ENCODE data around the gene MAGED1. TPM values are rescaled to one million over a fixed set of nuclear protein-coding genes. Genes with fewer than 3 reads are reported as not detected.

The MAGED1 gene
- polyA plus RNA-seq, 3 donors = 3.2 to 7.3 (median 4.0) TPM

DNA sequence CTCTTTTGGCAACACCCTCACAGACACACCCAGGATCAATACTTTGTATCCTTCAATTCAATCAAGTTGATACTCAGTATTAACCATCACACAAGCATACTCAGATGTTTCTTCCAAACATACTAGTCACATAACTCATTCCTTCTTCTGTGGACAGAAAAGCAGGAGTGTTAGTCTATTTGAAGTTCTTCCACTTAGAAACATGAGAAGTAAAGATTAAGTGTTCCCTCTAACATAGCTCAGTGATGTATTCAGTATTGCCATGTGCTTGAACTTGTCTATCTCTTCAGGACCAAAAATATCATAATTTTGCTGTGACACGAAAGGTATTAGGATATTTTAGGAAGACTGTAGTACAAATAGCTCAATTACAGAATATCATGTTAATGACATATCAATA lies 25.8 kb upstream of the MAGED1 start:
- WGBS (ENCODE audit: insufficient coverage) = no CpG with 5 or more reads among the region's 1 CpG
- Histone ChIP-seq H3K9me3 (replicated peaks in 1 of 2; ENCODE audit: control insufficient read depth in 1 of 2, insufficient read depth in 1 of 2, low read length in 2 of 2) (no peaks in the 10 kb centered on the region), H3K27me3 (ENCODE audit: control insufficient read depth in 2 of 2, insufficient read depth in 2 of 2, low read length in 2 of 2) (no peaks in the 10 kb centered on the region), H3K4me2 (replicated peaks; ENCODE audit: extremely low read depth, low read length, poor library complexity, severe bottlenecking) (no peak overlapping the region), H3K9ac (ENCODE audit: insufficient read depth, low read length, poor library complexity, severe bottlenecking) (no peak overlapping the region), H4K20me1 (ENCODE audit: insufficient read depth, low read length) (no peaks in the 10 kb centered on the region), H3K79me2 (ENCODE audit: insufficient read depth, low read length) (no peaks in the 10 kb centered on the region), H3K4me1 (ENCODE audit: control insufficient read depth in 1 of 2, insufficient read depth in 2 of 2, low read length in 2 of 2) (no peaks in the 10 kb centered on the region), H2AFZ (ENCODE audit: insufficient read depth, low read depth, low read length, poor library complexity, severe bottlenecking) (no peak overlapping the region), H3K27ac (ENCODE audit: low read depth in 1 of 2, low read length in 2 of 2) (no peak overlapping the region), H3K4me3 (replicated peaks in 1 of 3; ENCODE audit: low read depth in 2 of 3, low read length in 3 of 3) (no peak overlapping the region), H3K36me3 (replicated peaks in 1 of 2; ENCODE audit: control insufficient read depth in 1 of 2, insufficient read depth in 2 of 2, low read length in 2 of 2) (no peaks in the 10 kb centered on the region)
- peaks cover 0 to 9% (median 4%) of the 10 kb centered on the region in 7 donors for H3K9me3 Mint-ChIP-seq
- no peaks in the 10 kb centered on the region for H3K4me1 Mint-ChIP-seq
- DNase-seq = no peak
- intact Hi-C loops (cut with micrococcal nuclease) = no loop called here
- TF ChIP-seq, protein P1, sequence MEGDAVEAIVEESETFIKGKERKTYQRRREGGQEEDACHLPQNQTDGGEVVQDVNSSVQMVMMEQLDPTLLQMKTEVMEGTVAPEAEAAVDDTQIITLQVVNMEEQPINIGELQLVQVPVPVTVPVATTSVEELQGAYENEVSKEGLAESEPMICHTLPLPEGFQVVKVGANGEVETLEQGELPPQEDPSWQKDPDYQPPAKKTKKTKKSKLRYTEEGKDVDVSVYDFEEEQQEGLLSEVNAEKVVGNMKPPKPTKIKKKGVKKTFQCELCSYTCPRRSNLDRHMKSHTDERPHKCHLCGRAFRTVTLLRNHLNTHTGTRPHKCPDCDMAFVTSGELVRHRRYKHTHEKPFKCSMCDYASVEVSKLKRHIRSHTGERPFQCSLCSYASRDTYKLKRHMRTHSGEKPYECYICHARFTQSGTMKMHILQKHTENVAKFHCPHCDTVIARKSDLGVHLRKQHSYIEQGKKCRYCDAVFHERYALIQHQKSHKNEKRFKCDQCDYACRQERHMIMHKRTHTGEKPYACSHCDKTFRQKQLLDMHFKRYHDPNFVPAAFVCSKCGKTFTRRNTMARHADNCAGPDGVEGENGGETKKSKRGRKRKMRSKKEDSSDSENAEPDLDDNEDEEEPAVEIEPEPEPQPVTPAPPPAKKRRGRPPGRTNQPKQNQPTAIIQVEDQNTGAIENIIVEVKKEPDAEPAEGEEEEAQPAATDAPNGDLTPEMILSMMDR (IDR thresholded peaks at IDR 0.05) = no peak
- no peak overlapping the region for H3K4me3 Mint-ChIP-seq
- H3K27ac Mint-ChIP-seq = no peak overlapping the region
- H3K27me3 Mint-ChIP-seq (ENCODE audit: low read depth in 3 of 3) = peaks cover 0 to 4% (median 0%) of the 10 kb centered on the region in 3 donors
- peaks cover 0 to 3% of the 10 kb centered on the region in 2 donors for H3K36me3 Mint-ChIP-seq

GRCh38 chrX:51870354-51870753 lies 23.1 kb upstream of the MAGED1 start:
- no peak overlapping the region for H3K4me2 ChIP-seq (replicated peaks; ENCODE audit: extremely low read depth, low read length, poor library complexity, severe bottlenecking)
- Mint-ChIP-seq H3K4me3 (no peak overlapping the region), H3K4me1 (peaks cover 5% of the 10 kb centered on the region), H3K9me3 (peaks cover 0 to 6% (median 2%) of the 10 kb centered on the region in 7 donors), H3K27me3 (ENCODE audit: low read depth in 3 of 3) (peaks cover 0 to 7% (median 0%) of the 10 kb centered on the region in 3 donors), H3K36me3 (peaks cover 0 to 3% of the 10 kb centered on the region in 2 donors), H3K27ac (no peak overlapping the region)
- no peaks in the 10 kb centered on the region for H3K27me3 ChIP-seq (ENCODE audit: control insufficient read depth in 2 of 2, insufficient read depth in 2 of 2, low read length in 2 of 2)
- no peak overlapping the region for H3K9ac ChIP-seq (ENCODE audit: insufficient read depth, low read length, poor library complexity, severe bottlenecking)
- no peak for DNase-seq
- H3K27ac ChIP-seq (ENCODE audit: low read depth in 1 of 2, low read length in 2 of 2) = no peak overlapping the region
- H3K9me3 ChIP-seq (replicated peaks in 1 of 2; ENCODE audit: control insufficient read depth in 1 of 2, insufficient read depth in 1 of 2, low read length in 2 of 2) = no peaks in the 10 kb centered on the region
- TF ChIP-seq, protein P1 (IDR thresholded peaks at IDR 0.05) = no peak
- no peak overlapping the region for H3K4me3 ChIP-seq (replicated peaks in 1 of 3; ENCODE audit: low read depth in 2 of 3, low read length in 3 of 3)
- H3K79me2 ChIP-seq (ENCODE audit: insufficient read depth, low read length) = no peaks in the 10 kb centered on the region
- WGBS (ENCODE audit: insufficient coverage) = no CpG with 5 or more reads among the region's 2 CpGs
- no peaks in the 10 kb centered on the region for H4K20me1 ChIP-seq (ENCODE audit: insufficient read depth, low read length)
- no peaks in the 10 kb centered on the region for H3K4me1 ChIP-seq (ENCODE audit: control insufficient read depth in 1 of 2, insufficient read depth in 2 of 2, low read length in 2 of 2)
- intact Hi-C loops (cut with micrococcal nuclease) = no loop called here
- H2AFZ ChIP-seq (ENCODE audit: insufficient read depth, low read depth, low read length, poor library complexity, severe bottlenecking) = no peak overlapping the region
- H3K36me3 ChIP-seq (replicated peaks in 1 of 2; ENCODE audit: control insufficient read depth in 1 of 2, insufficient read depth in 2 of 2, low read length in 2 of 2) = no peaks in the 10 kb centered on the region

All from CD14-positive monocyte (primary cell).